ENCODE results near the gene SHLD1.
"Not testable (repeated sequence)": the region's sequence is repeated elsewhere in the genome, so short reads cannot be mapped to it uniquely, and the experiment has no call there.

Gene SHLD1

DNA sequence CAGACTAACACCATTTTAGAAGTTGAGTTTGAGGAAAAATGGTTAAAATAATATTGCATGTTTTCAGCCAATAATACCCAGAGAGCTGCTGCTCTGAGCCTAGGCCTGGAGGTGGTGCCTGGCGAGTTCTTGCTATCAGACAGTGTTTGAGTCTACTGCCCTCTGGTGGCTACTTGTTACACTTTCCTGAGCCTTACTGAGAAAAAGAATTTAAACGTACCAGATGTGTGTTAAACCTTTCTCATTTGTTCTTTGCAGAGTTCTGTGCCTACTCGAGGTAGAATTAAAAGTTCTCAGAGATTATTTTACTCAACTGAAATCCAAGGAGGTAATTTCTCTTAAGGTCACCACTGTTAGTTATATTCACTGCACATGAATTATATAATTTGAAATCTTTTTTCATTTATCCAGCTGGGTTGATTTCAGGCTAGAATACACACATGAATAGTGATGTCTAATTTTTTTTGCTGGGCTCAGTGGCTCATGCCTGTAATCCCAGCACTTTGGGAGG lies 38.2 kb downstream of the SHLD1 start:
- peaks cover 5% of the 10 kb centered on the region for H3K36me3 ChIP-seq (ENCODE audit: control insufficient read depth, insufficient read depth, low read length)
- no peak overlapping the region for H3K27ac ChIP-seq (ENCODE audit: insufficient read depth, low read length, poor library complexity, severe bottlenecking)
- H3K9me3 ChIP-seq (ENCODE audit: control insufficient read depth, low read length), result no peaks in the 10 kb centered on the region
- H3K4me3 ChIP-seq (ENCODE audit: insufficient read depth, low read depth, low read length, poor library complexity, severe bottlenecking), result no peak overlapping the region
- DNase-seq, result peak; percentile 45 to 72 (median 47)
- H3K27me3 ChIP-seq (replicated peaks; ENCODE audit: control insufficient read depth, insufficient read depth, low read length, poor library complexity, severe bottlenecking), result no peaks in the 10 kb centered on the region
- H3K4me1 ChIP-seq (ENCODE audit: control insufficient read depth, insufficient read depth, low read length, poor library complexity, severe bottlenecking), result no peaks in the 10 kb centered on the region

DNA sequence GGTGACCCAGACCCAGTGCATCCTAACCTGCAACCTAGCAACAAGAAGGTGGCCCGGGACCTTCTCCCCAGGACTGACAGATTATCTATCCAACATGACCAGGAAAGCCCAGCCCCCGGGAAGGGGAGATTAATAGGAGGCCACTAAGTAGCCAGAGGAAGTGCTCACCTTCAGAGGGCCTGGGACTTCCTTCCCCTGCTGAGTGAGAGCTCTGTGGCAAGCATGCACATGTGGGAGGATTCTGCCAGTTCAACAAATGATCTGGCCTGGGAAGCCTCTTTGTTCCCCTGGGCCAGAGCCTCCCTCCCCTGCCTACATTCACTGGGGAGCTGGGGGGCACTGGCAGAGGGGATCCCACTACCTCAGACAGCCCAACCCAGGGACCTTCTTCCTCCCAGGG lies 39.6 kb downstream of the SHLD1 start:
- no peaks in the 10 kb centered on the region for H3K4me1 ChIP-seq (ENCODE audit: control insufficient read depth, insufficient read depth, low read length, poor library complexity, severe bottlenecking)
- no peak for DNase-seq
- peaks cover 3% of the 10 kb centered on the region for H3K36me3 ChIP-seq (ENCODE audit: control insufficient read depth, insufficient read depth, low read length)
- no peak overlapping the region for H3K27ac ChIP-seq (ENCODE audit: insufficient read depth, low read length, poor library complexity, severe bottlenecking)
- no peaks in the 10 kb centered on the region for H3K27me3 ChIP-seq (replicated peaks; ENCODE audit: control insufficient read depth, insufficient read depth, low read length, poor library complexity, severe bottlenecking)
- no peak overlapping the region for H3K4me3 ChIP-seq (ENCODE audit: insufficient read depth, low read depth, low read length, poor library complexity, severe bottlenecking)
- no peaks in the 10 kb centered on the region for H3K9me3 ChIP-seq (ENCODE audit: control insufficient read depth, low read length)

- Histone ChIP-seq H3K36me3 (ENCODE audit: control insufficient read depth, insufficient read depth, low read length) (no peaks in the 10 kb centered on the region), H3K27me3 (replicated peaks; ENCODE audit: control insufficient read depth, insufficient read depth, low read length, poor library complexity, severe bottlenecking) (no peaks in the 10 kb centered on the region), H3K4me3 (ENCODE audit: insufficient read depth, low read depth, low read length, poor library complexity, severe bottlenecking) (no peak overlapping the region), H3K4me1 (ENCODE audit: control insufficient read depth, insufficient read depth, low read length, poor library complexity, severe bottlenecking) (no peaks in the 10 kb centered on the region), H3K9me3 (ENCODE audit: control insufficient read depth, low read length) (no peaks in the 10 kb centered on the region), H3K27ac (ENCODE audit: insufficient read depth, low read length, poor library complexity, severe bottlenecking) (no peak overlapping the region)
- DNase-seq, result no peak
These were observed 43.7 kb downstream of the SHLD1 start for GRCh38 chr20:5793916-5794315.

GRCh38 chr20:5796331-5797040 lies 46.3 kb downstream of the SHLD1 start:
- Histone ChIP-seq H3K36me3 (ENCODE audit: control insufficient read depth, insufficient read depth, low read length) (peaks cover 3% of the 10 kb centered on the region), H3K4me1 (ENCODE audit: control insufficient read depth, insufficient read depth, low read length, poor library complexity, severe bottlenecking) (no peaks in the 10 kb centered on the region), H3K27ac (ENCODE audit: insufficient read depth, low read length, poor library complexity, severe bottlenecking) (no peak overlapping the region), H3K9me3 (ENCODE audit: control insufficient read depth, low read length) (no peaks in the 10 kb centered on the region), H3K27me3 (replicated peaks; ENCODE audit: control insufficient read depth, insufficient read depth, low read length, poor library complexity, severe bottlenecking) (no peaks in the 10 kb centered on the region), H3K4me3 (ENCODE audit: insufficient read depth, low read depth, low read length, poor library complexity, severe bottlenecking) (no peak overlapping the region)
- DNase-seq, result no peak

- Histone ChIP-seq H3K4me1 (ENCODE audit: control insufficient read depth, insufficient read depth, low read length, poor library complexity, severe bottlenecking) (no peaks in the 10 kb centered on the region), H3K27me3 (replicated peaks; ENCODE audit: control insufficient read depth, insufficient read depth, low read length, poor library complexity, severe bottlenecking) (no peaks in the 10 kb centered on the region), H3K4me3 (ENCODE audit: insufficient read depth, low read depth, low read length, poor library complexity, severe bottlenecking) (no peak overlapping the region), H3K9me3 (ENCODE audit: control insufficient read depth, low read length) (no peaks in the 10 kb centered on the region), H3K27ac (ENCODE audit: insufficient read depth, low read length, poor library complexity, severe bottlenecking) (no peak overlapping the region), H3K36me3 (ENCODE audit: control insufficient read depth, insufficient read depth, low read length) (peaks cover 4% of the 10 kb centered on the region)
- no peak for DNase-seq
These were observed 47.0 kb downstream of the SHLD1 start for GRCh38 chr20:5797165-5797564.

DNA sequence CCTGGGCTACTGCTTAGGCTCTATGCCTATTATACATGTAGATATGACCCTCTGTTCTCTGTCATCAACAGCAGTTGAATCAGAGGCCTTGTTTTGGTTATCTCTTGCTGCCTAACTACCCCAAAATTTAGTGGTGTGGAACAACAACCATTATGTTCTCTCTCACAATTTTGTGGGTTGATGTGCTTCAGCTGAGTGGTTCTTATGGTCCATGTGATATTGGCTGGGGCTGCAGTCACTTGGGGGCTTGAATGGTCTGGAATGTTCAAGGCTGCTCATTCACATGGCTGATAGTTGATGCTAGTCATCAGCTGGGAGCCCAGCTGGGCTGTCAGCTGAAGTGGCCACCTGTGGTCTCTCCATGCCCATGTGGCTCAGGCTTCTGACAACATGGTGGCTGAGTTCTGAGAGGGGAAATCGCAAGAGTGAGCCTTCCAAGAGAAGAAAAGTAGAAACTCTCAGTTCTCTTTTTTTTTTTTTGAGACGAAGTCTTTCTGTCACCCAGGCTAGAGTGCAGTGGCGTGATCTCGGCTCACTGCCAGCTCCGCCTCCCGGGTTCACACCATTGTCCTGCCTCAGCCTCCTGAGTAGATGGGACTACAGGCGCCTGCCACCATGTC lies 47.8 kb downstream of the SHLD1 start:
- Histone ChIP-seq H3K27ac (ENCODE audit: insufficient read depth, low read length, poor library complexity, severe bottlenecking) (no peak overlapping the region), H3K4me3 (ENCODE audit: insufficient read depth, low read depth, low read length, poor library complexity, severe bottlenecking) (no peak overlapping the region), H3K36me3 (ENCODE audit: control insufficient read depth, insufficient read depth, low read length) (peaks cover 4% of the 10 kb centered on the region), H3K9me3 (ENCODE audit: control insufficient read depth, low read length) (no peaks in the 10 kb centered on the region), H3K4me1 (ENCODE audit: control insufficient read depth, insufficient read depth, low read length, poor library complexity, severe bottlenecking) (no peaks in the 10 kb centered on the region), H3K27me3 (replicated peaks; ENCODE audit: control insufficient read depth, insufficient read depth, low read length, poor library complexity, severe bottlenecking) (no peaks in the 10 kb centered on the region)
- no peak for DNase-seq

- H3K4me3 ChIP-seq (ENCODE audit: insufficient read depth, low read depth, low read length, poor library complexity, severe bottlenecking); H3K36me3 ChIP-seq (ENCODE audit: control insufficient read depth, insufficient read depth, low read length): not testable (repeated sequence)
These were observed 53.6 kb downstream of the SHLD1 start for GRCh38 chr20:5803754-5804303.

GRCh38 chr20:5806457-5807263 lies 56.5 kb downstream of the SHLD1 start:
- no peak for DNase-seq
- Histone ChIP-seq H3K36me3 (ENCODE audit: control insufficient read depth, insufficient read depth, low read length) (no peaks in the 10 kb centered on the region), H3K4me1 (ENCODE audit: control insufficient read depth, insufficient read depth, low read length, poor library complexity, severe bottlenecking) (no peaks in the 10 kb centered on the region), H3K27ac (ENCODE audit: insufficient read depth, low read length, poor library complexity, severe bottlenecking) (no peak overlapping the region), H3K4me3 (ENCODE audit: insufficient read depth, low read depth, low read length, poor library complexity, severe bottlenecking) (no peak overlapping the region), H3K9me3 (ENCODE audit: control insufficient read depth, low read length) (no peaks in the 10 kb centered on the region), H3K27me3 (replicated peaks; ENCODE audit: control insufficient read depth, insufficient read depth, low read length, poor library complexity, severe bottlenecking) (no peaks in the 10 kb centered on the region)

More at GRCh38 chr20:5803754-5804303, 53.6 kb downstream of the SHLD1 start:
- H3K9me3 ChIP-seq (ENCODE audit: control insufficient read depth, low read length); H3K4me1 ChIP-seq (ENCODE audit: control insufficient read depth, insufficient read depth, low read length, poor library complexity, severe bottlenecking); H3K27ac ChIP-seq (ENCODE audit: insufficient read depth, low read length, poor library complexity, severe bottlenecking); DNase-seq; H3K27me3 ChIP-seq (replicated peaks; ENCODE audit: control insufficient read depth, insufficient read depth, low read length, poor library complexity, severe bottlenecking): not testable (repeated sequence)

GRCh38 chr20:5807431-5807830 lies 57.2 kb downstream of the SHLD1 start:
- Histone ChIP-seq H3K36me3 (ENCODE audit: control insufficient read depth, insufficient read depth, low read length) (no peaks in the 10 kb centered on the region), H3K27me3 (replicated peaks; ENCODE audit: control insufficient read depth, insufficient read depth, low read length, poor library complexity, severe bottlenecking) (no peaks in the 10 kb centered on the region), H3K27ac (ENCODE audit: insufficient read depth, low read length, poor library complexity, severe bottlenecking) (no peak overlapping the region), H3K9me3 (ENCODE audit: control insufficient read depth, low read length) (no peaks in the 10 kb centered on the region), H3K4me3 (ENCODE audit: insufficient read depth, low read depth, low read length, poor library complexity, severe bottlenecking) (no peak overlapping the region), H3K4me1 (ENCODE audit: control insufficient read depth, insufficient read depth, low read length, poor library complexity, severe bottlenecking) (no peaks in the 10 kb centered on the region)
- no peak for DNase-seq
